IPS-NIHi7 (cell line): ENCODE measurements around the gene THBS2.
"Not testable (repeated sequence)": the region's sequence is repeated elsewhere in the genome, so short reads cannot be mapped to it uniquely, and the experiment has no call there.

Experiments
- DNase-seq: peaks from one replicate; pipeline ENCODE4 v3.0.0; 2012; ENCODE audit warnings: mixed read lengths; ENCODE audit errors: extremely low spot score

Gene THBS2

DNA sequence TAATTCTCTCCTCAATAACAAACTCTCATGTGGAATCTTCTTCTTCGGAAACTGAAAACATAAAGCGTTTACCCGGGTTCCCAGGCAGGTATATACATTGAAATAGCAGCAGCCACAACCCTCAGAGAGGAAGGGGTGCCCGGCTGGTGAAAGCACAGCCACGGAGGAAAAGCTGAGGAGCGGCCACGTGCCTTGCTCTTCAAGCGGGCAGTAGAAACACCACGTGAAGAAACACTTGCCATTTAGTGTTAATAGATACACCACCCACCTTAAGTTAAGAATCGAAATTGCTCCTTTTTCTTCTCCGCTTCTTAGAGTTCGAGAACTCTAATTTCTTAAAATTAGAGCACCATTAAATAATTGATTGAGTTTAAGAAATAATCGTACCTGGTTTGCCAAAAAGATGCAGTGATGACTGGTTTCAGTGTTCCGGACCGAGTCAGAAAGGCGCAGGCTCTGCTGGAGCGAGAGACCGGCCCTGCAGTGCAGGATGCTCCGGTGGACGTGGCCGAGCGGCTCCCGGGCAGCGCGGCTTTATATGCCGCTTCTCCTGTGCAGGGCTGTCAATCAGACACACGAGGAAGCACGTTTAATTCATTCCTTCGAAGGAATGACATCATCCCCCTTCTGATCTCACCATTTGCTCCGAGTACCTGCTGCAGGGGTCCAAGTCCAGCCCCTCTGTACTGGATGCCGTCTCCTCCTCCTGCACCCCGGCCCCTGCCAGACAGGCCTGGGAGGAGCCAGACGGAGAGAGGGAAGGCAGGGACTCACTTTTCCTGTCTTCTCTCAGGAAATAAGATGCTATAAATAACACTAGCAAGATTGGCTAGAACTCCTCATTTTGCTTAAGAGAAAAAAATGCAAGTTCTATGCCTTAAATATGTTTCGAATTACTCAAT, at the start of gene THBS2:
Gene THBS2 (minus strand): TSS at position 510 of the 902 bp plus-strand sequence. CDS start 3,062 bp downstream, outside the sequence.
- DNase-seq: peak; percentile 39

DNA sequence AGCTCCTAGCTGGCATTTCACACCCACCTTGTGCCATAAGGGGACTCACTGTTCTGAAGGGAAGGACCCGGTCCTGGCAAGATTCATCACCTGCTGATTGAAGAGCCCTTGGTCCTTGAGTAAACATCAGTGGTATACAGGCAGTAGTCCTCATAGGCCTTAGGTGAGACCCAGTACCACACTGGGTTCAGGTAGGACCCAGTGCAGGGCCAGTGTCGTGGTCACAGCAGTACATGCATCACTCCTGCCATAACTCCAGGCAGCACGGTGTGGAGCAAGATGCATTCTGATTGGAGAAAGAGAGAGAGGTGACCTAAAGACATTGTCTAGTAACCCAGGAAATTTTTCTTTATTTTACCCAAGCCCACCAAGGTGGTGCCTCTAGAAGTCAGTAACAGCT, 49.1 kb upstream of the THBS2 start:
- DNase-seq: no peak

DNA sequence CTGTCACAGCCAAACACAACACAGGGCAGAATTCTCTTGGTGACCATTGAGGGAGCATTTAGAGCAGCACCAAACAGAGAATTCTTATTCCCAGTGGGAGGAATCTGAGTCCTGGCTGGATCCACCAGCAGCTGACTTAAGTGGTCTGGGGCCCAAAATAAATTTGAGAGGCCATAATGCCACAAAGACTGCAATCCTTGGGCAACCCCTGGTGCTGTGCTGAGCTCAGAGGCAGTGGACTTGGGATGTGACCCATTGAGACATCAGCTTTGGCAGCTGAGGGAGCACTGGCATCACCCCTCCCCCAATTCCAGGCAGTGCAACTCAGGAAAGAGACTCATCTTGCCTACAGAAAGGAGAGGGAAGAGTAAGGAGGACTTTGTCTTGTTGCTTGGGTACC, 48.6 kb upstream of the THBS2 start:
- no peak for DNase-seq

DNA sequence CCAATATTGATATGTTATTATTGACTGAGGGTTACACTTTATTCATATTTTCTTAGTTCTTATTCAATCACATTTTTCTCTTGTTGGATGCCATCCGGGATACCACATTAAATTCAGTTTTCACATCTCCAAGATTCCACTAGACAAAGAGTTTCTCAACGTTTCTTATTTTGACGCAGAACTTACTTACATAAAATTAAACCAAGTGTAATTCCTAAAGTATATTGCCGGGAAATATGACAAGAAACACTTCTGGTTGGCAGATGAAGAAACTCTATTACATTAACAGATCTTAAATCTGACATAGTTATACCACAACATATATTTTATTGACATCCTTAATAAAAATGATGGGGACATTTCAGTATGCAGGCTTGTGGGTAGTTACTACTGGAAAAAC, 47.3 kb upstream of the THBS2 start:
- DNase-seq: no peak

DNA sequence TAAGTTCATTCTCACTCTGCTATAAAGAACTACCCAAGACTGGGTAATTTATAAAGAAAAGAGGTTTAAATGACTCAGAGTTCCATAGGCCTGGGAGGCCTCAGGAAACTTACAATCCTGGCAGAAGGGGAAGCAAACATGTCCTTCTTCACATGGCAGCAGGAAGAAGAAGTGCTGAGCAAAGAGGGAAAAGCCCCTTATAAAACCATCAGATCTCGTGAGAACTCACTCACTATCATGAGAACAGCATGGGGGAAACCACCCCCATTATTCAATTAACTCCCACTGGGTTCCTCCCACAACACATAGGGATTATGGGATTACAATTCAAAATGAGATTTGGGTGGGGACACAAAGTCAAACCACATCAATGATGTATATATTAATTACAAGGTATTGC, 45.0 kb upstream of the THBS2 start:
- DNase-seq: not testable (repeated sequence)

DNA sequence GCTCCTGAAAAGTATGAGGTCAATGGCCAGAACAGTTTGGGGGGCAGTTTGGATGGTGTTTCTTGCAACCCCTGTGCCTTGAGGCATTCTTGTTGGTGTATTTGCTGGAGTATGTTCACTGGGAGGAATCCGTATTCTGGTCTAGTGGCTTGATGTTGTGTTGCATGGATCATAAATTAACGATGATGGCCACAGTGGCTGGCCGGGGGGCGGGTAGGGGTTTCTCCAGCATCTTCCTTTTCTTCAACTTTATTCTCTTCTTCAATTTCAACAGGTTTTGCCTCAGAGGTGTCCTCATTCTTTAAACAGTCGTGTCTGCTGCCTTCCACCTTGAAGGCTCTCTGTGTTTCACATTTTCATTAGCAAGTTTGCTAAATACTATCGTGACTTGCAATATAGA, 43.0 kb upstream of the THBS2 start:
- no peak for DNase-seq

DNA sequence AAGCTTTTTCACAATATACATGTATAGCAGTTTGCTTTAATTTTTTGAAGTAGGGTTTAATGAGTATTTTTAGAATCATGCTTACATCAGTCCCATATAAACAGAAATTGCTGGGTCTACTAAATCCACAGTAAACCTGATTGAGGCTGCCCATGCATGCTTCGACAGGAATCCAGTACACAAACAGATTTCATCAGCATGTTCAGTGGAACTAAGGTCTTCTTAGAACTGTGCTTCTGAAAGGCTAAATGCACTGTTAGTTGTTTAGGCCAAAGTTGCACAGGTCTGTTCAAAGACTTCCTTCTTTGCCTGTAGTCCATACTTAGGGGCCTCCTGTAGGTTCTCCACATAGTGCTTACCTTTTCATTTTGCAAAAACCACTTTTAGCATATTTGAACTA, 42.5 kb upstream of the THBS2 start:
- DNase-seq: no peak

DNA sequence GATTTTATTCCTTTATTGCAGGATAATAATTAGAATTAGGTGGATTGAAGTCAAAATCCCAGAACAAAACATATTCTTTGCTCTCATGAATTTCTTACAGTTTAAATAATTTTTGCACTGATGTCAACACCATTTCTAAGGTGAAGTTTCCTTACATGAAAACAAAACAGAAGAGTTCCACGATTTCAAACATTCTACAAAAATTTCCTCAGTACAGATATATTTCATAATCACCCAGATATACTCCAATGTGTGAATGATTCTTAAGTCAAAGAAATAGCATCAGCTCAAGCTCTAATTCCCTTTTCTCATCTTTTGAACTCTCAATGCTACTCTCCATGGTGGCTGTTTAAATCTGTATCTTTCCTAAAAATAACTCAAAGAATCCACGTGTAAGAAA, 39.5 kb upstream of the THBS2 start:
- DNase-seq: no peak

DNA sequence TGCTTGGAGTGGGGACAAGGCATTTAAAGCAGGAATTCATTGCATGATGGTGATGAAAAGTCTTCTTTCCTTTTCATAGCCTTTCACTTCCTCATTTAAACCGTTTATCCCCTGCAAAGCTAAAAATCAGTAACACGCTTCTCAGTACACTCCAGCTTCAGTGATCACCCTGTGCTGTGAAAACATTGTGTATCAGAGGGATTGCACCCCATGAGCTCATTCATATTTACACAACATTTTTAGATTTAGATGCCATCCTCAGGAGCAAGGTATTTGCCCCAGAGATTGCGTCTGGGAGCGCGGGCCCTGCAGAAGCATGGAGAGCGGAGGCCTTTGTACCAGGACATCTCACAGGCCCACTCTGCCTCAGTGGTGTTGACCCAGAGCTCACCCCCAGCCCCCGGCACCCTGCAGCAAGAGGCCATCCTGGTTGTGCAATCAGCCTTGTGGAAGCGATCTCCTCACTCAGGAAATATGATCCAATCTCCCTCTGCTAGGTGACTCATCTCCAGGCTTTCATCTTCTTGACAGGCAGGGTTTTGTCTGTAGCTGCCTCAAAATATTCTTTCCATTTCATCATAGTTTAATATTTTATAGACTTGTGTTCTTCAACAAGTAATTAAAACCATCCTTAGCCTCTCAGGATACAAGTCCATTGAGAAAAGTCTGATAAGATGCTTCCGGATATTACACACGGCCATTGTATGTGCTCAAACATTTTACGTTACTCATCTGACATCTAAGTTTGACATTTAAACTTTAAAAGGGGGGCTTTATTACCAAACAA, 38.9 kb upstream of the THBS2 start:
- no peak for DNase-seq

DNA sequence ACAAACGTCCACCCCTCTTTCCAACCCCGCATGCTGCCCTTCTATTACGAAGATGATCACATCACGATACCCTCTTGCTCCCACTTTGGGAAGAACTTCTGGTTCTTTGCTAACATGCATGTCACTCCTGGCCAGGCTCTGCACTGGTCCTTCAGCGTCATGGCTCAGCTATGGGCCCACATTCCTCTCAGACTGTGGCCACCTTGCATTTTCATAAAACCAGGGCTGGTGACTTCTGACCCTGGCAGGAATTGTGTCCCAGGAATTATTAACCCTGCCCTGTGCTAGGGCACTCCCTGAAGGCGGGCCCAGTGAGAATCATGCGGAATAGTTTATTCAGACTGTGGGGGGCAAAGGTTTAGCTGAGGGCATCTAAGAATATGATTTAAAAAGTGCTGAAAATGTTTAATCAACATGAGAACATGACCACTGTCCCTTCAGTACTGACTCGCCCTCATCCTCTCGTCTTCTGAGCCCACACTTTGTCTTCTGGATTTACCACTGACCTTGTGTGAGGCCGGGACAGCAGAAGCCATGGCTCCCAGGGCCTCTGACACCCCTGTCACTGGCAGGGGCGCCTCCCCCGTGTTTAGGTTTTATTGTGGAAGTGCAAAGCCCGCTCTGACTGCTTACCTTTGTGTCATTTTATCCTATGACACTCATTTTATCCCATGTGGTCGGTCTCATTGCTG, 38.1 kb upstream of the THBS2 start:
- DNase-seq: no peak

DNA sequence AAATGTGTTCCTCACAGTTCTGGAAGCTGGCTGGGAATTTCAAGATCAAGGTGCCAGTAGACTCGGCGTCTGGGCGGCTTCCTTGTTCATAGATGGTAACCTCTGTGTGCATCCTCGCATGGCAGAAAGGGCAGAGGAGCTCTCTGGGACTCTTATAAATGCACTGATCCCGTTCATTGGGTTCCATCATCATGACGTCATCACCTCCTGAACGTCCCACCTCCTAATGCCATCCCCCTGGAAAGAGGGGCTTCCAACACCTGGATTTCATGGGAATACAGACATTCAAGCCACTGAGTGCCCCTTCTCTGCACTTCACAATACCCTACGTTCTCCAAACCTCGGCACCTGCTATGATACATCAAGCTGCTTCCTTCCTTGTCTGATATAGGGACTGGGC, 37.5 kb upstream of the THBS2 start:
- DNase-seq: no peak

DNA sequence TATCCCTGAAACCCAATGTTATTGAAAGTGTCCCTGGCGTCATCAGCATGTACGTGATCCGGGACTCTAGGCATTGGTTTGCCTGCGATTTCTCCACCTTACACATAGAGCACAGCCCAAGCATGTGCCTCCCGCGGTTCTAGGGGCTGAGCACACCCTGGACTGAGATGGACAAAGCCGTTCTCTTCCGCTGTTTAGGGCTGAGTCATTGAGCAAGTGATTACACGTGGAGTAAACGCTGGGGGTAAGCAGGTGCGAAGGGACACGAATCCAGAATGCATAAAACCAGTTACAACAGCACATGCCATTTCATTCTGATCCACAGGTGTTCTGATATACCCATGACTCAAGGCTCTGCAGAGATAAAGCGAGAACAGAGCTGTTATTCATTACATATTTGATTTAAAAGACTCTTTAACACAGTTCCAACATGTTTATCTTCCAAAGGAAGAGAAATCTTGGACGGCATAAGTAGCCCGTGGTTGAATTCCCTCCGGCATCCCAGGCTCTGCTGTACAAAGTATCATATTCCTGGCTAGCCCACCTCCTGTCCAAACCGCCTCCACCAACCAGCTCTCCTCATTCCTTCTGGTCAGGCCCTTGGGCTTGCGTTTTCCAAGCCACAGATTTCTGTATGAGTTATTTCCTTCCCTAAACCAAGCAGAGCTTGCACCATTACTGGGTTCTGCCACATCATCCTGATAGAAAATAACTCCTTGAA, 36.1 kb upstream of the THBS2 start:
- DNase-seq: no peak

DNA sequence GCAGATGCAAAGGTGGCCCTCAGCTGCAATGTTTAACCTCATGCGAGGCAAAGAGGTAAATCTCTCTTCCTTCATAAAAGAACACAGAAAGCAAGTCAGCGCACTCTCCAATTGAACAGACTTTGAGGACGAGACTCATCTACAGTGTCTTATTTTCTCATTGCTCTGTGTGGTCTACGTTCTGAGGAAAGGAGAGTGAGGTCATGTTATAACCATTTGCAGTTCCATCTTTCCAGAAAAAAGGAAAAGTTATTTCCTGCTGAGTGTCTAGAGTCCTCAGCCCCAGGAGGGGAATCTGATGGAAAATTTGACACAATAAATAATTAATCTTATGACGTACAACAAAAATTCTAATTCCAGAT, 35.6 kb upstream of the THBS2 start:
- no peak for DNase-seq

DNA sequence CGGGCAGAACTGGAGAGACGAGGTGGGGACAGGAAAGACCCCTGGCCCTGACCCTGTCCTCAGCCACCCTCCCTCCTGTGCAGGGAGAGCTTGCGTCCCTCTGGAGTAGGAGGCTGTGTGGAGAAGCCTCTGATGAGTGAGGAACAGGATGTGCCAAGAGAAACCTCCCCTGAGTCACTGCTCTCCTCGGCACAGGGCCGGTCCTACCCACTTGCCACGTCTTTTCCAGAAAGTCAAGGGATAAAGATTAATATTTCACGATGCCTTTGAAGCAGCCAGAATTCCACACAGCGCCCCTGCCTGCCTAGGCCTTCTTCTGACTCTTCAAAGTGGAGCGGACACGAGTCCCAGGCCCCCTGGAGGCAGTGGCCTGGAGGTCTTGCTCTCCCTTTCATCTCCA, 34.9 kb upstream of the THBS2 start:
- no peak for DNase-seq

DNA sequence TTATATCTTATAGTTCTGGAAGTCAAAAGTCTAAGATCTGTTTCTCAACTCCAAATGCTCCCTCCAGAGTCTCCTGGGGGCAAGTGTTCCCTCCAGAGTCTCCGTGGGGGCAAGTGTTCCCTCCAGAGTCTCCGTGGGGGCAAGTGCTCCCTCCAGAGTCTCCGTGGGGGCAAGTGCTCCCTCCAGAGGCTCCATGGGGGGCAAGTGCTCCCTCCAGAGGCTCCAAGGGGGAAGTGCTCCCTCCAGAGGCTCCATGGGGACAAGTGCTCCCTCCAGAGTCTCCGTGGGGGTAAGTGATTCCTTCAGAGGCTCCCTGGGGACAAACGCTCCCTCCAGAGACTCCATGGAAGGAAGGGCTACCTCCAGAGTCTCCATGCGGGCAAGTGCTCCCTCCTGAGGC, 34.0 kb upstream of the THBS2 start:
- DNase-seq: no peak

DNA sequence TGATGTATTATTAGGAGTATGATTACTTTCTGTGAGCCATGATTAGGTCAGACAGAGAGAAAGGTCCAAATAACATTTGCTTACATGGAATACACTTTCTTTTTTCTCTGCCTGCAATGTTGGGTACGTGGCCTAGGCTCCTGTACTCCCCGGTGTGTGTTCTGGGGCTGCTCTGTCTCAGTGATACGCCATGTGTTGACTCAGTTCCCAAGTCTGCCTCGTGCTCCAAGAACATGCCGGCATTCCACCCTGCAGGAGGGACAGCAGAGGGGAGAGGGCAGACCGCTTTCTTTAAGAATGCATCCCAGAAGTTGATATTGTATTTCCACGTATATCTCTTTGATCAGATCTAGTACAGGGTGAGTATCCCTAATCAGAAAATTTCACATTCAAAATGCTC, 33.3 kb upstream of the THBS2 start:
- no peak for DNase-seq

DNA sequence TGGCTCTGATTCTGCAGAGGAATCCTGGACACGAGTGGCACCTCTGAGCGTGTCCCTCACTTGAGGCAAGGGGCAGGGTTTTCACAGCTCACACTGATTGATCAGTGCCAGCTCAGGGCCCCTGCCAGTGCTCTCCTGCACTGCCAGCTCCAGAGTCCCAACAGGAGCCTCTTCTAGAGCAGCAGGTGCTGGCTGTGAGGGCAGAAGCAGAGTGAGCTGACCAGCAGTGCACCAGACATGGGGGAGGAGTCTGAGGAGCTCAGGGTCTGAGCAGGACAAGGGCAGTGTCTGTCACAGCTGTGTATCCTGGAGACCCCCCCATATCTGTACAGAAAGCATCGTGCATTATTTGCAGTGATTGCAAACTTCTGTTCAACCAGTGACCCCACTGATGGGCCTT, 31.5 kb upstream of the THBS2 start:
- DNase-seq: no peak

DNA sequence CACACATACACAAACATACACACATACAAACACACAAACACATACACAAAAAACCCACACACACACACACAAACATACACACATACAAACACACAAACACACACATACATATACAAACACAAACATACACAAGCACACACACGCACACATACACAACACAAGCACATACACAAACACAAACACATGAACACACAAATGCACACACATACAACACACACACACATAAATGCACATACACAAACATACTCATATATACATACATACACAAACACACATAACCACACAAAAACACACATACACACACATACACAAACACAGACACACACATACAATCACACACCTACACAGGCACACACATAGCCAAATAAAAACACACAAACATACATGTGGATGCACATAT, 30.3 kb upstream of the THBS2 start:
- no peak for DNase-seq

DNA sequence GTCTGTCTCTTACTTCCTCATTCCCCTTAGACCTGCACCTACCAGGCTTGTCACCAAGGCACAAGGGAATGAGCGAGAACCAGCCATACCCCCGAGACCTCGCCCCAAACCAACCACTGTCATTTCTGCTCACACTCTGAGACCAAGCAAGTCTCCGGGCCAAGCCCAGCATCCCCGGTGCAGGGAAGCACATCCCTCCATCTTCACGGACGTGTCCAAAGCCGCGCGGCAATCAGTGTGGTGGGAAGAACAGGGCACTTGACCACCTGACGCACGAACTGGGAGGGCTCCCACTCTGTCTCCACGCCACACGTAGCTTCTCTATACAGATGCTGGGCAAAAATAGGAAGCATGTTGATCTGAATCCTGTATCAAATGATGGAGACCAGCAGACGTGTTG, 28.4 kb upstream of the THBS2 start:
- DNase-seq: no peak

DNA sequence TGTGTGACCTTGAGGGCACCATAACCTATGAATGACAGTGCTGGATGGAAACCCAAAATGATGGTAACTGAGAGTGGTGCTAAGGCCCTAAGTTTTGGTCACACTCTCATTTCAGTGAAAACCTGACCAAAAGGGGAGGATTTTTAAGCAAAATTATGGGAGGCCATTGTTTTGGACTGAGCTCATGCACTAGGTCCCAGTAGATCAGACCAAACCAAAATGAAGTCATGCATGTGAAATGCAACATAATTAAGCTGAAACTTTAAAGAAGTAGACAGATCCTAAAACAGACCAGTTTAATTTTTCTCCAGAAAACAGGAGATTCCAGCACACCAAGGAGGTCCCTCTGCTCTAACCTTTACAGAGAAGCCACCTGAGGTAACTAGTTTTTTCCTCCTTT, 24.0 kb upstream of the THBS2 start:
- no peak for DNase-seq

DNA sequence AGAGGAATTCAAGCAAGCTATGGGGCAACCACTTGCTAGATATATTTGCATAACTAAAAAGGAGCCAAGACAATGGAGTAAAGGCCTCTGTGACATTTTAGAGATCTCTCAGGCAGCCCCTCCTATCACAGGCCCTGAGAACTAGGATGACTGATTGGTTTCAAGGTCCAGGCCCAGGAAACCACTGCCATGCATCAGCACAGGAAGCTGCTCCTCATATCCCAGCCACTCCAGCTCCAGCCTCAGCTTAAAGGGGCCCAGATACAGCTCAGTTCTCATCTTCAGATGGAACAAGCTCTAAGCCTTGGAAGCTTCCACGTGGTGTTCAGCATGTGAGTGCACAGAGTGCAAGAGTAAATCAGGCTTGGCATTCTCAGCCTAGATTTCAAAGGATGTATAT, 21.1 kb upstream of the THBS2 start:
- DNase-seq: no peak

DNA sequence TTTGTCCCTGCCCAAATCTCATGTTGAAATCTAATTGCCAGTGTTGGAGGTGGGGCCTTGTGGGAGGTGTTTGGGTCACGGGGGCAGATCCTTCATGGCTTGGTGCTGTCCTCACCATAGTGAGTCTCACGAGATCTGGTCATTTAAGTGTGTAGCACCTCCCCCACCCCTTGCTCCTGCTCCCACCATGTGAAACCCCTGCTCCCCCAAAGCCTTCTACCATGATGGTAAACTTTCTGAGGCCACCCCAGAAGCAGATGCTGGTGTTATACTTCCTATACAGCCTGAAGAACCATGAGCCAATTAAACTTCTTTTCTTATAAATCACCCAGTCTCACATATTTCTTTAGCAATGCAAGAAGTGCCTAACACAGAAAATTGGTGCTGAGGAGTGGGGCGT, 19.9 kb upstream of the THBS2 start:
- no peak for DNase-seq
